GM12872 (cell line): ENCODE data around the gene ADCYAP1R1.

Experiments used
- TF ChIP-seq, protein P1 (sequence below): IDR thresholded peaks from 3 replicates; pipeline ENCODE4 v1.5.1; 2011; ENCODE audit warnings: low read depth, mild to moderate bottlenecking, low read length, moderate library complexity; ENCODE audit not compliant: insufficient read depth

ADCYAP1R1 gene

DNA sequence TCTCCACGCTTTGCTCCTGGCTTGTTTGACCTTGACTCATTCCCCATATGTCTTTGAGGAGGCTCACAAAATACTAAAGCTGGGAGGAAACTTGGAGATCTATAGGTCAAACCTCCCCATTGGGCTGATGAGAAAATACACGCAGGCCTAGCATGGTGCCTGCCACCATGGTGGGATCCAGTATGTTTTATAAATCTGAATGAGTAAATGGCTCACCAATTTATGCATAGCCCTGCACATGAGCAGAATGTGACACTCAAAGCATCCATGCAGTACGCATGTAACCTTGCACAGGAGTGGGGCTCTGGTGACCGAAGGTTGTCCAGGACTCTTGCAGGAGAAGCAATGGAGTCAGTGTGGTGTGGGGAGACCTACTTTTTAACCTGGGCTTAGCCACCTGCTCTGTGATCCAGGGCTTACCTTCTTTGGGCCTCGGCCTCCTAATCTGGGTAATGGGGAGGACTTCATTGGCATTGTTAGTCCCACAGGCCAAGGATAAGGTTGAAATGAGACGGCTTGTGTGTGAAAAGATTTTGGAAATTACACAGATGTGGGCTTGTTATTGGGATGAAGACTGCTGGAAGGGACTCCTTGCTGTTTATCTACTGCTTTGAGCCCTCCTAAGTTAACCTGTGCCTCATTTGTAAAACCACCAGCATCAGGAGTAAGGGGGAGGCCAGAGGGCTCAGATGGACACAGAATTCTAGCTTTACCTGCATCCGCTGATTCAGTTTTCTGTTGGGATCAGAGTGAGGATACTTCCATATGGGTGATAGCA, 58.4 kb downstream of the ADCYAP1R1 start:
- TF ChIP-seq, protein P1, sequence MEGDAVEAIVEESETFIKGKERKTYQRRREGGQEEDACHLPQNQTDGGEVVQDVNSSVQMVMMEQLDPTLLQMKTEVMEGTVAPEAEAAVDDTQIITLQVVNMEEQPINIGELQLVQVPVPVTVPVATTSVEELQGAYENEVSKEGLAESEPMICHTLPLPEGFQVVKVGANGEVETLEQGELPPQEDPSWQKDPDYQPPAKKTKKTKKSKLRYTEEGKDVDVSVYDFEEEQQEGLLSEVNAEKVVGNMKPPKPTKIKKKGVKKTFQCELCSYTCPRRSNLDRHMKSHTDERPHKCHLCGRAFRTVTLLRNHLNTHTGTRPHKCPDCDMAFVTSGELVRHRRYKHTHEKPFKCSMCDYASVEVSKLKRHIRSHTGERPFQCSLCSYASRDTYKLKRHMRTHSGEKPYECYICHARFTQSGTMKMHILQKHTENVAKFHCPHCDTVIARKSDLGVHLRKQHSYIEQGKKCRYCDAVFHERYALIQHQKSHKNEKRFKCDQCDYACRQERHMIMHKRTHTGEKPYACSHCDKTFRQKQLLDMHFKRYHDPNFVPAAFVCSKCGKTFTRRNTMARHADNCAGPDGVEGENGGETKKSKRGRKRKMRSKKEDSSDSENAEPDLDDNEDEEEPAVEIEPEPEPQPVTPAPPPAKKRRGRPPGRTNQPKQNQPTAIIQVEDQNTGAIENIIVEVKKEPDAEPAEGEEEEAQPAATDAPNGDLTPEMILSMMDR: no peak

DNA sequence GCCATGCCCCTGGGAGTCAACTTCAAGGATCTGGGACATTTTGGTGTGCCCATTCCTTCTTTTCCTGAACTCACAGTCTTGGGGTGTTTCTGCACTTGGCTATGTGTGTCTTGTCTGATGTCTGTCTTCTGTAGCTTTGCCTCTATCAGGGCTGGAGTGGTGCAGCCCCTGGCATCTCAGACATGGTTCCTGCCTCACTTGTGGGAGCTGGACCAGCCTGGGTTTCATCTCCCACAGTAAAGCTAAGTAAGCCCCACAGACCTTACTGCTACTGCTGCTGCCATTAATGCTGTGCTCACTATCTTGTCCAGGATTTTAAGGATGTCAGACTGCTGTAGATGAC, 59.0 kb downstream of the ADCYAP1R1 start:
- TF ChIP-seq, protein P1: no peak

DNA sequence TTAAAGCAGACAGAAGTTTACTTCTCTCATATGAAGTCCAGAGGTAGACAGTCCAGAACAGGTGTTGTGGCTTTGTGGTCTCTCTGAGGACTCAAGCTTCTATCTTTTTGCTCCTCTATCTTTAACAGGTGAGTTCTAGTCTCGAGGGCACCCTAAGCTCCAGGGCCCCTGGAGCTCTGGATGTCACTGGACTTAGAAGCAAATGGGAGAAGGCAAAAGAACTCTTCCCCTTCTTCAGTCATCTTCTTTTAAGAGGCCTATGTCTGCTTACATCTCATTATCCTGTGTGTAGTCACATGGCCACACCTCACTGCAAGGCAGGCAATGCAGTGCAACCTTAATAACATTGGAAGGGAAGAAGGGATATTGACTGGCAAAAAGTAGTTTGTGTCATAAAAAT, 61.6 kb downstream of the ADCYAP1R1 start:
- TF ChIP-seq, protein P1: no peak

DNA sequence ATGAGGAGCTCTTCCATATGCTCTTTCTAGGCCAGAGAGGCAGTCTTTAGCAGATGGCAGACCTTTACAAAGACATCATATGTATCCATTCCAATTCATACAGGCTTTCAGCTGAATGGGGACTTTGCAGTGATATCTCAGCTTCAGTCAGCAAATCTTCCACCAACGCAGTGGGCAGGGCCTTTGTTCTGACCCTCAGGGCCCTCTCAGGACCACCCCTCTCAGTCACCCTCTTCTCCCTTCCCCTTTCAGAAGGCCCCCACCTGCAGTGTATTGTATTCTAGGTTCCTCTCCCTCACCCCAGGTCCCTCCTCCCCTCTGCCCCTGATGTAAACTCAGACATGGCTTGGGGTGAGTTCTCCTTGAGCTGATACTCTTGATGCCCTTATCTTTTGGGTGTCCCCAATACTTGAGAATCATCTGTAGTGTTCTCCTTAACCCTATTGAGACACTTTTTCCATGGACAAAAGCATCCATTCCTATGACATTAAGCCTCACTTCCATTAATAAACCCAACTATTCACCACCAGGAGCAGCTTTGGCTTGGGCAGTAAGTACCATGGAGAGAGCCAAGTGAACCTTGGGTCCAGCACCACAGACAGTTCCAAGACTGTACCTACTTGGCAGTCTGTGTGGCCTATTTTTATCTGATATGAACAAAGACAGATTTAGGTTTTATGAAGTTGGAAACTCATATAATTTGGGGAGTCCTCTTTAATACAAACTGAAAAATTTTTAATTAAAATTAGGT, 62.7 kb downstream of the ADCYAP1R1 start:
- TF ChIP-seq, protein P1: no peak

DNA sequence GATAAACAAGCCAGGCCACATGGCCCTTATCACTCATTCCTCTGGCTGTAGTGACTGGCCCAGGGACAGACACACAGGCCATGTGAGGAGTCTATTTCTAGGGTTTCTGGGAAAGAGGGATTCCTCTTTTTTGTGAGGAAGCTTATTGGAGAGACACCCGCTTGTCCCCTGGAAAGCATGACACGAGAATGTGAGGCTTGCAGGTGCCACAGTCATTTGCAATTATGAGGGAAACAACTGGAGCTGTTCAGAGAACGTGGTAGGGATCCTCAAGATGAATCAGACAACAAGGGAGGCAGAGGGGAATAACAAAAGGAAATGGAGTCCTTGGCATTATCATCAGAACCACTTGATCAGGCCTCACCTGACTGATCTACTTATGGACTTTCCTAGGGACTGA, 64.5 kb downstream of the ADCYAP1R1 start:
- TF ChIP-seq, protein P1: no peak

DNA sequence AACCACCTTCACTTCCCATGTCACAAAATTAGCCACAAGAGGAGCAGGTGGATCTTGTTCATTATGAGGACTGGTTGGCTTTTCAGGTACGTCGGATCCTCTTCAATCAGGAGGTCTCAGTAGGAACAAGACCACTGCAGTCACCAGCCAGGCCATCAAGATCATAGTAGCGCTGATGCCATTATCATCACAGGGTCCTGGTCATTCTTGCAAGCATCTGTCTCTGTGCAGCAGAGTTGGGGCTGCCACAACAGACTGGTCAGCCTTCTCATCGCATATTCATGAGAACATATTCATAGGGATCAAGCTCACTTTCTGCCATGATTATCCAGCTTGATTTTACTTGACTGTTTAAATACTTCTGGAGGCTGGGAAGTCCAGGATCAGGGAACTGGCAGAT, 67.1 kb downstream of the ADCYAP1R1 start:
- TF ChIP-seq, protein P1: no peak

DNA sequence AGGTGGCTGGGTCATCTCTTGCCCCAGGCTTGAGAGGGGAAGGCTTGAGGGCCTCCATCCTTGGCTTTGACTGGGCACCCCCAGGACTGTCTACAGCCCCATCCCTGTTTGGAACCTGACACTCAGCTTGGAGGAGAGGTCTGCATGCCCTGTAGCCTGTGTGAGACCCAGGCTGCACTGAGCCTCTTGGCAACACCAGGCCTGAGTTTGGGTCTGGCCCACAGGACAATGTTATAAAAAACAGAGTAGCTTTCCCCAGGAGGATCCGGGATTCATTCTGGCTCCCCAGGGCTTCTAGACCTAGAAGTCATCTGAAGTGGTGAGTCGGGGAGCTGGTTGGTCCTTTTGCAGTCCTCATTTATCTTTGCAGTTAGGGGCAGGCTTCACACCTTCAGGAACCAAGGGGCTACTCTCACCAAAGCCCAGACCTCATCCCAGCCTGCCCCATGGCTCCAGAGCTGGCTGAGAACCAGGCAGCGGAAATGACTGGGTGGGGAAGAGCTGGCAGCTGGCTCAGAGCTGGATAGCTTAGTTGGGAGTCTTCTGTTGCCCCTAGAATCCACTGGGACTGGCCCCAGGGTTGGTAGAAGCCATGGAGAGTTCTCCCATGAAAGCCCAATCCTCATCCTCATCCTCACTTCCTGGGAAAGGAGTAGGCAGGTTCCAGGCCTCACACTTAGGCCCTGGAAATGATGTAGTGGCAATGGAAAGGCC, 68.8 kb downstream of the ADCYAP1R1 start:
- TF ChIP-seq, protein P1: no peak
